NCI-H1105 (cell line): ENCODE results near the gene FUBP1.
"Not testable (repeated sequence)": the region's sequence is repeated elsewhere in the genome, so short reads cannot be mapped to it uniquely, and the experiment has no call there.

Experiments used
- DNase-seq: peaks from one replicate; lab custom pipeline; 2025; lab: John Stamatoyannopoulos, UW

Gene FUBP1

GRCh38 chr1:77978969-77979876 lies at the start of gene FUBP1:
FUBP1 (minus strand) TSS chr1:77979072; CDS start chr1:77979004, 68 bp downstream.
- DNase-seq, result peak; percentile 98

- DNase-seq, result not testable (repeated sequence)
These were observed 42.3 kb upstream of the FUBP1 start for GRCh38 chr1:78021134-78021533.

GRCh38 chr1:78019024-78019423 lies 40.2 kb upstream of the FUBP1 start:
- DNase-seq, result no peak

GRCh38 chr1:78015148-78015547 lies 36.3 kb upstream of the FUBP1 start:
- DNase-seq, result no peak

GRCh38 chr1:78011050-78011449 lies 32.2 kb upstream of the FUBP1 start:
- DNase-seq, result no peak

- no peak for DNase-seq
These were observed 31.0 kb upstream of the FUBP1 start for GRCh38 chr1:78009836-78010235.

GRCh38 chr1:78009276-78009675 lies 30.4 kb upstream of the FUBP1 start:
- no peak for DNase-seq

- DNase-seq, result no peak
These were observed 28.9 kb upstream of the FUBP1 start for GRCh38 chr1:78007677-78008341.

GRCh38 chr1:78006521-78006920 lies 27.6 kb upstream of the FUBP1 start:
- no peak for DNase-seq

GRCh38 chr1:78005755-78006154 lies 26.9 kb upstream of the FUBP1 start:
- peak; percentile 10 for DNase-seq

GRCh38 chr1:78005448-78005722 lies 26.5 kb upstream of the FUBP1 start:
- no peak for DNase-seq

GRCh38 chr1:78004719-78005447 lies 26.0 kb upstream of the FUBP1 start, which contains the start of gene DNAJB4:
DNAJB4 (plus strand) TSS chr1:78004939; CDS start chr1:78005111, 172 bp downstream.
- DNase-seq, result no peak

GRCh38 chr1:78003882-78004718 lies 25.2 kb upstream of the FUBP1 start:
- DNase-seq, result no peak

- no peak for DNase-seq
These were observed 24.3 kb upstream of the FUBP1 start for GRCh38 chr1:78003070-78003746.

GRCh38 chr1:78000536-78000935 lies 21.7 kb upstream of the FUBP1 start:
- not testable (repeated sequence) for DNase-seq

- DNase-seq, result no peak
These were observed 17.9 kb upstream of the FUBP1 start for GRCh38 chr1:77996734-77997133.

- DNase-seq, result peak; percentile 19
These were observed 15.3 kb upstream of the FUBP1 start for GRCh38 chr1:77994117-77994705.

- no peak for DNase-seq
These were observed 12.8 kb upstream of the FUBP1 start for GRCh38 chr1:77991638-77992037.

- no peak for DNase-seq
These were observed 11.8 kb upstream of the FUBP1 start for GRCh38 chr1:77990629-77991204.

- no peak for DNase-seq
These were observed 10.9 kb upstream of the FUBP1 start for GRCh38 chr1:77989744-77990143.
